ENCODE results near the gene SLC8A3.

- TF ChIP-seq CTCF (IDR thresholded peaks at IDR 0.05) (no peak), POLR2A (IDR thresholded peaks at IDR 0.05) (no peak)
These were observed 177.0 kb downstream of the SLC8A3 start for GRCh38 chr14:70011708-70012107.
